Activated CD8-positive, alpha-beta memory T cell treated with anti-CD3 and anti-CD28 coated beads, Interleukin-2, amount 50 U/mL, for 24 hours (primary cell): ENCODE data around the gene PFN4.
"Not testable (repeated sequence)": the region's sequence is repeated elsewhere in the genome, so short reads cannot be mapped to it uniquely, and the experiment has no call there.

Experiments used
- DNase-seq: peaks from one replicate; pipeline ENCODE4 v3.0.0-alpha.2; 2020; ENCODE audit errors: extremely low read depth

PFN4 gene, protein sequence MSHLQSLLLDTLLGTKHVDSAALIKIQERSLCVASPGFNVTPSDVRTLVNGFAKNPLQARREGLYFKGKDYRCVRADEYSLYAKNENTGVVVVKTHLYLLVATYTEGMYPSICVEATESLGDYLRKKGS

DNA sequence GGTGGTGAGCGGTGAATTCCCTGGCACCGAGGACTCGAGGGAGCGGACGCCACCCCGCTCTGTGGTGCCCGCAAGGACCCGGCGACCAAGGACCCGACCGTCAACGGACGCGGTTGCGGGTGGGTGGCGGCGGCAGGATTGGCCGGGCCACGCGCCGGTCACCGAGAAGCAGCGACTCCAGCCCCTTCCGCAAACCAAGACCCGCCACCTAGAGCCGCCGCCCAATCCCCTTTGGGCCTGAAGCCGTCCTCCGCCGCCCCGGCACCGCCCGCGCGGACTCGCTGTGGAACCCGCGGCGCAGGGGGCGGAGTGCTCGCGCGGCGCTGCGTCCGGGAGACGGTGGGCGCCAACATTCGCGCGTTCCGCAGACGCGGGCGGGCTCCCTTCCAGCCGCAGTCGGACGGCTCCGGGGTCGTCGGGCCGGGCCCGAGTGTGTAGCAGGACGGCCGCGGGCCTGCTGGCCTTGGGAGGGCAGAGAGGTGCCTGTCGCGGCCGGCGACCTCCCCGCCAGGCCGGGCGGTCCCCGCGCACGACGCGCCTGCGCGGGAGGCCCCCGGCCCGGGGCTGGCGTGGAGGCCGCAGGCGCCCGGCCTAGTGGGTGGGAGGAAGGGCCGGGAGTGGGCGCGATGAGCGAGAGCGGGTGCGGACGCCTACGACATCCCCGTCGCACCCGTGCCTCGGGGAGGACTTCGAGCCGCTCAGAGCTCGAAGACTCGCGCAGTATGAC lies at the start of gene PFN4, which contains the start of gene FAM228B:
Gene PFN4, minus strand, starts transcription at position 140 of the 727 bp plus-strand sequence. CDS start 799 bp downstream, outside the sequence.
Gene FAM228B, plus strand, starts transcription at position 275 of the 727 bp plus-strand sequence. CDS start 893 bp downstream, outside the sequence.
- DNase-seq, result peak; percentile 31

GRCh38 chr2:24169023-24169422 lies 45.9 kb upstream of the PFN4 start:
- no peak for DNase-seq

GRCh38 chr2:24164416-24164973 lies 41.4 kb upstream of the PFN4 start:
- DNase-seq, result no peak

GRCh38 chr2:24163601-24164000 lies 40.5 kb upstream of the PFN4 start:
- no peak for DNase-seq

- DNase-seq, result no peak
Observed at GRCh38 chr2:24163186-24163585, 40.1 kb upstream of the PFN4 start.

DNA sequence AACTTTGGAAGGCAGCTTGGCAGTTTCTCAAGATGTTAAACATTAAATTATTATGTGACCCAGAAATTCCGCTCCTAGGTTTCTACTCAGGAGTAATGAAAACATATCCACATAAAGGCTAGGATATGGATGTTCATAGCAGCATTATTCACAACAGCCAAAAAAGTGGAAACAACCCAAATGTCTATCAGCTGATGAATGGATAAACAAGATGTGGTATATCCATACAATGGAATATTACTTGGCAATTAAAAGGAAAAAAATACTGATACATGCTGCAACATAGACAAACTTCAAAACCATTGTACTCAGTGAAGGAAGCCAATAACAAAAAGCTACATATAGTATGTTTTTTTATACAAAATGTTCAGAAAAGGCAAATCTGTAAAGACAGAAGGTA lies 39.4 kb upstream of the PFN4 start:
- no peak for DNase-seq

DNA sequence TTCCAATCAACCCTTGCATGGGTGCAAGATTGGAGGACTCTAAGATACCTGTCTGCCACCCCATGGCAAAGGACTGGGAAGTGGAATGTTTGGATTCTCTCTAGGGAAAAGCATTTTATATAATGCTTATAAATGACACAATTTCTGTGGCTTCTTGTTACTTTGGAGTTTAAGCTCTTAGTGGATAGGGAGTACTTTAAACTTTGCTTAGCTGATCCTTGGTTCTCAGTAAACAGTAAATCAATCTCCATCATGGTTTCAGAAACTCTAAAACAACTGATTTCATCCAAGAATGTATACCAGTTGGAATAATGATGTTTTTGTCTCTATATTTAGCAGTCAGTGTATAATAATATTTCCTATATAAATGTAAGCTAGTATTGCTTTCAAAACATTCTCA lies 37.6 kb upstream of the PFN4 start:
- no peak for DNase-seq

DNA sequence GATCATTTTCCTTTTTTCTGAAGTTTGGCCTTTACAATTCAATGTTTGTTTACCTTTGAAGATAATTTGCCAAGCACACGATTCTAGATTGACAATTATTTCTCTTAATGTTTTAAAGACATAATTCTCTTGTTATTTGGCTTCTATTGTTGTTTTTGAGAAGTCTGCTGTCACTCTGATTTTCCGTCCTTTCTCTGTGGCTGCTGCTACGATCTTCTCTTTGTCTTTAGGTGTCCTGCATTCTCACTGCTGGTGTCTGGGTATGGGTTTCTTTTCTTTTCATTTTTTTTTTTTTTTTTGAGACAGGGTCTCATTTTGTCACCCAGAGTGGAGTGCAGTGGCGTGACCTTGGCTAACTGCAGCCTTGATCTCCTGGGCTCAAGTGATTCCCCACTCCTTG lies 36.6 kb upstream of the PFN4 start:
- no peak for DNase-seq

GRCh38 chr2:24158131-24158530 lies 35.0 kb upstream of the PFN4 start:
- DNase-seq, result no peak

DNA sequence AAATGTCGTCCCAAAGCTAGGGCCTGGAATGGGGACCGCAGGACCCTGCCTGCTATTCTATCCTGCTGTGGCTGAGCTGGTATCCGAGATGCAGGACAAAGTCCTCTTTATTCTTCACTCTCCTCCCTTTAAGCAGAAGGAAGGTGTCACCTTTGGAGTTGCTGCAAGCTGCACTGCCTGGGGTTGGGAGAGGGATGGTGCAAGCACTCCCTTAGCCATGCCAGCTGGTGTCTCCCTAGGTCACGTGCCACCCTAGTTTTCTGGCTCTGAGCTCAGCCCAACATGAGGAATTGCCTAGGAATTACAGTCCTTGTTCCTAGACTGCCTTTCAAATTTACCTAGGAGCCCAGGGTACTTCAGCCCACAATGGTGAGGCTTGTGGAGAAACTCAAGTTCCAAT lies 30.3 kb upstream of the PFN4 start:
- DNase-seq, result no peak

DNA sequence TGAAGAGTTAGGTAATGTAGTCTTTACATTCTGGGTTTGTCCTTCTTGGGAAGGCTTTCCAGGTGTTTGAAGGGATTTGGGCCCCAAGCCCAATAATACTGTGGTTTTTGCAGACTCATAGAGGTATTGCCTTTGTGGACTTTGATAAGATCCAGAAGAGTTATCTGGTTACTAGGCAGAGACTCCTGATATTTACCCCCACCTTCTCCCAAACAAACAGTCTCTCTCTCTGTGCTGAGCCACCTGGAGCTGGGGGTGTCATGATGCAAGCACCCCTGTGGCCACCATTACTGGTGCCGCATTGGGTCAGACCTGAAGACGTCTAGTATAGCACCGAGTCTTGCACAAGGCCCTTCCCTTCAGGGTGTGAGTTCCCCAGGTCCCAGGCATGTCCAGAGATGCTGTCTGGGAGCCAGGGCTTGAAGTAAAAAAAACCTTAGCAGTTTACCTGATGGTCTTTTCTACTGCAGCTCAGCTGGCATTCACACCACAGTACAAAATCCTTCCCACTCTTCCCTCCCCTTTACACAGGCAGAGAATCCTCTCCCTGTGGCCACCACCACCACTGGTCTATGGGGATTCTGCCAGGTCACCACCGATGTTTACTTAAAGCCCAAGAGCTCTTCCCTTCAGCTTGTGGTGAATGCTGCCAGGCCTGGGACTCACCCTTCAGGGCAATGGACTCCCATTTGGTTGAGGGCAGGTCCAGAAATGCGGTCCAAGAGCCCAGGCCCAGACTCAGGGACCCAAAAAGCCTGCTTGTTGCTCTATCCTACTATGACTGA lies 29.5 kb upstream of the PFN4 start:
- DNase-seq, result no peak

GRCh38 chr2:24147364-24147763 lies 24.2 kb upstream of the PFN4 start:
- no peak for DNase-seq

GRCh38 chr2:24140305-24140704 lies 17.2 kb upstream of the PFN4 start:
- not testable (repeated sequence) for DNase-seq

DNA sequence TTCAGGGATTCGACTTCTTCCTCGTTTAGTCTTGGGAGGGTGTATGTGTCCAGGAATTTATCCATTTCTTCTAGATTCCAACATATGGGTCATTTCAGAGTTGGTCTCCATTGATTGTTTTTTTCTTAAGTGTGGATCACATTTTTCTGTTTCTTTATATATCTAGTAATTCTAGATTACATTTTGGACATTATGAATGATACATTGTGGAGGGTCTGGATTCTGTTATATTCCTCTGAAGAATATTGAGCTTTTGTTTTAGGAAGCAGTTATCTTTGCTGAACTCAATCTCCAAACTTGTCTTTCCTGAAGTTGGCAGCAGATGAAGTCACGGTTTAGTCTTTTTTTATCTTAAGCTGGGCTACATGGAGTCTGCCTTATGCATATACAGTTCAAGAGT lies 9.4 kb upstream of the PFN4 start:
- no peak for DNase-seq

GRCh38 chr2:24125956-24126355 lies 2.8 kb upstream of the PFN4 start:
- no peak for DNase-seq

GRCh38 chr2:24123922-24124580 lies 917 bp upstream of the PFN4 start:
- peak; percentile 2 for DNase-seq

GRCh38 chr2:24122366-24123194 lies 554 bp downstream of the PFN4 start:
- no peak for DNase-seq

- no peak for DNase-seq
Observed at GRCh38 chr2:24121469-24121868, 1.7 kb downstream of the PFN4 start.

GRCh38 chr2:24121066-24121465 lies 2.1 kb downstream of the PFN4 start:
- no peak for DNase-seq

DNA sequence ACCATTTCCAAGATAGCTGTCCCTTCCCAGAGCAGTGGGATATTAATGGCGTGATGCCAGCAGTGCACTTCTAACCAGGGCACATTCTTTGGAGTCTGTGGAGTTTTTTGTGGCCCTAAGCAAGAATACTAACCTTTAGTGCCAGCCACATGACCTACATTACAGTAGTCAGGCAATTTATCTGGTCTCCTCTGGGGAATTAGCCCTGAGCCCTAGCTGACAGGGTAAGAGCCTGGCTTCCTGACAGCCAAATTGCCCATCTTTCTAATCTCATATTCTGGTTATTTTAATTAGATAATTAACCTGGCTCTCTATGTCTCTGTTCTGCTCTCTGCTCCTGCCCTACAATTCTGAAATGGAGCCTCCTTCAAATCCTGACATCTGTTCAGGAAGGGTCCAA lies 5.2 kb downstream of the PFN4 start:
- DNase-seq, result no peak

- DNase-seq, result no peak
Observed at GRCh38 chr2:24115057-24115456, 8.1 kb downstream of the PFN4 start.
